PC-3 (cell line): ENCODE data around the gene FSTL1. TPM values are rescaled to one million over a fixed set of nuclear protein-coding genes. Genes with fewer than 3 reads are reported as not detected.

Experiments used
- ATAC-seq: fragments of 200-7000 bp; cut with Tn5 transposase; 2 replicates; pipeline ENCODE4 v1.9.1; 2020; ENCODE audit warnings: mild to moderate bottlenecking, moderate library complexity
- BruUV-seq: library from RNA; stranded (reverse); fragments of 400-500 nt; replicated peaks from 2 replicates; lab custom pipeline; 2021; lab: Mats Ljungman, UMichigan
- CTCF ChIA-PET: fragments of 300-600 bp; sonication (Branson Sonifier 250); formaldehyde crosslinking; loops from one replicate; lab custom pipeline; 2022; ENCODE audit warnings: antibody characterized with exemption; lab: Charles Lee
- POLR2A ChIA-PET: fragments of 300-600 bp; sonication (Branson Sonifier 250); formaldehyde crosslinking; loops from one replicate; lab custom pipeline; 2022; ENCODE audit warnings: antibody characterized with exemption; ENCODE audit not compliant: unreplicated experiment; lab: Charles Lee
- DNase-seq: peaks from one replicate; pipeline ENCODE4 v3.0.0-alpha.2; 2015
- H2AFZ ChIP-seq: fragments of 300-600 bp; sonication (generic); 2 replicates; pipeline ENCODE4 v1.6.0; 2016; ENCODE audit warnings: antibody characterized with exemption, low read length
- H3F3A ChIP-seq: fragments of 300-600 bp; sonication (generic); one replicate; pipeline ENCODE4 v1.6.0; 2017; ENCODE audit warnings: antibody characterized with exemption, low read length, control low read depth, mild to moderate bottlenecking; ENCODE audit not compliant: unreplicated experiment
- H3K27ac ChIP-seq: fragments of 300-600 bp; sonication (generic); 2 replicates; pipeline ENCODE4 v1.5.1; 2016; ENCODE audit warnings: mild to moderate bottlenecking, low read length
- H3K27me3 ChIP-seq: fragments of 300-600 bp; sonication (generic); 2 replicates; pipeline ENCODE4 v1.6.1; 2016; ENCODE audit warnings: low read length, mixed read lengths
- H3K36me3 ChIP-seq: fragments of 300-600 bp; sonication (generic); 2 replicates; pipeline ENCODE4 v1.6.1; 2016; ENCODE audit warnings: low read depth, mixed run types, low read length, mixed read lengths
- H3K4me1 ChIP-seq: fragments of 300-600 bp; sonication (generic); 2 replicates; pipeline ENCODE4 v1.5.1; 2016; ENCODE audit warnings: low read length; ENCODE audit not compliant: insufficient read depth
- H3K4me2 ChIP-seq: fragments of 300-600 bp; sonication (generic); 2 replicates; pipeline ENCODE4 v1.6.0; 2016; ENCODE audit warnings: low read length
- H3K4me3 ChIP-seq: fragments of 300-600 bp; sonication (generic); 2 replicates; pipeline ENCODE4 v1.5.1; 2016; ENCODE audit warnings: mild to moderate bottlenecking, low read length, mixed read lengths
- H3K79me2 ChIP-seq: fragments of 300-600 bp; sonication (generic); 2 replicates; pipeline ENCODE4 v1.6.1; 2017; ENCODE audit warnings: low read length, mixed read lengths
- H3K9ac ChIP-seq: fragments of 300-600 bp; sonication (generic); 2 replicates; pipeline ENCODE4 v1.6.0; 2016; ENCODE audit warnings: mild to moderate bottlenecking, low read length
- H3K9me2 ChIP-seq: fragments of 300-600 bp; sonication (generic); replicated peaks from 2 replicates; pipeline ENCODE4 v1.6.1; 2016; ENCODE audit warnings: mixed run types, low read length, mixed read lengths
- H3K9me3 ChIP-seq: fragments of 300-600 bp; sonication (generic); 2 replicates; pipeline ENCODE4 v1.6.1; 2016; ENCODE audit warnings: low read length, mixed read lengths
- H4K20me1 ChIP-seq: fragments of 300-600 bp; sonication (generic); 2 replicates; pipeline ENCODE4 v1.6.1; 2016; ENCODE audit warnings: low read length, mixed read lengths
- EZH2 ChIP-seq: fragments of 300-600 bp; sonication (generic); IDR thresholded peaks from one replicate; pipeline ENCODE4 v1.6.1; 2017; ENCODE audit warnings: antibody characterized with exemption, mild to moderate bottlenecking, low read length; ENCODE audit not compliant: unreplicated experiment
- EZH2phosphoT487 ChIP-seq: fragments of 300-600 bp; sonication (generic); IDR thresholded peaks from 2 replicates; pipeline ENCODE4 v1.6.1; 2018; ENCODE audit warnings: mild to moderate bottlenecking, antibody characterized with exemption, low read length, borderline replicate concordance
- intact Hi-C: fragments of 100-400 bp; cut with micrococcal nuclease; formaldehyde crosslinking; loops from 2 replicates; pipeline ENCODE4 v1.9.0; 2023
- total RNA-seq: library from RNA; depleted of rRNA; stranded (reverse); fragments of >200 nt; gene quantifications from 2 replicates; pipeline ENCODE4 v1.2.3, GENCODE V29; 2014
- TF ChIP-seq, protein P1 (sequence below): fragments of 300-600 bp; sonication (generic); conservative IDR thresholded peaks from 2 replicates; pipeline ENCODE4 v1.5.1; 2017; ENCODE audit warnings: antibody characterized with exemption, low read depth, mild to moderate bottlenecking, low read length

Gene FSTL1
- total RNA-seq, 1 experiment from 2014 or later = 178 TPM

DNA sequence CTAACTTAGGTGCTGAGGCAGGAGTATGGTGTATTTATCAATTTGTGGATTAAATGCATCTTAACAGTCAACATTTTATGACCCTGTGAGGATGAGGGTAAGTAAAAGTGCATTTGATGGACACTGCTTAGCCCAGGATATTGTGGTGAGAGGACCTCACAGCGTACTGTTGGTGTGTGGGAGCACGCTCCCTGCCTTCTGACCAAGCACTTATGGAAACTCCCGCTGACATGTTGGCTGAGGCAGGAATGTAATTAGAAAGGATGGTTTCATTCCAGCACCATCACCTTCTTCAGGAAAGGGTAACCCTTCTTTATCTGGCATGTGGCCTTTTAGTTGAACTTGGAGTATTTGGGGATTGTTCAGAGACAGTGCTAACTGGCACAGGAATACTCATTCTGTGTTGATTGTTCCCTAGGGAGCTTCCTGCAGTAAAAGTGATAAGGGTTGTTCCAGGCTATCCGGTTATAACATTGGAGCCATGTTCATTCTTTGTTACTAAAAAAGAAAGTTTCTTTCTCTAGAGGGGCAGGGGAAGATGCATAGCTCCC is 11.7 kb upstream of the FSTL1 start:
- Histone ChIP-seq H3K9ac (no peak overlapping the region), H3K27me3 (no peaks in the 10 kb centered on the region), H2AFZ (no peak overlapping the region), H3K79me2 (no peaks in the 10 kb centered on the region), H3K4me2 (no peak overlapping the region), H3K4me3 (no peak overlapping the region), H3K27ac (no peak overlapping the region), H3F3A (no peaks in the 10 kb centered on the region), H4K20me1 (no peaks in the 10 kb centered on the region), H3K9me3 (no peaks in the 10 kb centered on the region), H3K4me1 (peaks cover 9% of the 10 kb centered on the region), H3K9me2 (no peaks in the 10 kb centered on the region), H3K36me3 (no peaks in the 10 kb centered on the region)
- BruUV-seq = no TSS peak
- no peak for DNase-seq
- TF ChIP-seq EZH2 (no peak), EZH2phosphoT487 (no peak)
- ChIA-PET CTCF (no interaction called here), POLR2A (no interaction called here)
- intact Hi-C loops = no loop called here
- no peak for ATAC-seq

DNA sequence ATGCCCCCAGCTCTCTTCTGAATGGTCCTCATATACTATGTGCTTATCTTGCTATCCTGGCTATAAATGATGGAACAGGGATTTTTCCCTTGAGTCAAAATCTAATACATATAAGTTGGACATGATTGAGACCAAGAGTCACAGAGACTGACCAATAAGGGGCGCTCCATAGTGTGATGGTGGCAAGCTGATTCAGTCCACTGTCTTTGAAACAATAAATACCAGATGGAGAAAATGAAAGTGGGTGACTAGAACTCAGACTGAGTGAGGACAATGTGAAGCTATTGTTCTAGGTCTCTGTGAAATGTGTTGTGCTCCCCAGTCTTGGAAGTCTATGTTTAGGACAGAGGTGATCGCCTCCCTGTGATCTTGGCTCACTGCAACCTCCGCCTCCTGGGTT is 10.6 kb upstream of the FSTL1 start:
- Histone ChIP-seq H3K9ac (no peak overlapping the region), H3K9me3 (no peaks in the 10 kb centered on the region), H3K4me3 (no peak overlapping the region), H3K27ac (no peak overlapping the region), H3K4me2 (no peak overlapping the region), H4K20me1 (no peaks in the 10 kb centered on the region), H3K27me3 (no peaks in the 10 kb centered on the region), H3K79me2 (no peaks in the 10 kb centered on the region), H3F3A (no peaks in the 10 kb centered on the region), H2AFZ (no peak overlapping the region), H3K9me2 (no peaks in the 10 kb centered on the region), H3K36me3 (no peaks in the 10 kb centered on the region), H3K4me1 (peaks cover 9% of the 10 kb centered on the region)
- ChIA-PET CTCF (interaction anchor here (0.5 kb wide), 1 partner anchor 25 kb away, joined by 3 read pairs; no protein-coding TSS in a partner anchor), POLR2A (no interaction called here)
- DNase-seq = no peak
- BruUV-seq = no TSS peak
- ATAC-seq = no peak
- intact Hi-C loops = no loop called here
- no peak for TF ChIP-seq EZH2phosphoT487

- no TSS peak for BruUV-seq
- CTCF ChIA-PET = interaction anchor here (0.5 kb wide), 1 partner anchor 24 kb away, joined by 3 read pairs; no protein-coding TSS in a partner anchor
Measured at GRCh38 chr3:120460862-120461261, 10.1 kb upstream of the FSTL1 start.

More at GRCh38 chr3:120460862-120461261, 10.1 kb upstream of the FSTL1 start:
- TF ChIP-seq EZH2 (no peak), EZH2phosphoT487 (no peak)
- TF ChIP-seq, protein P1, sequence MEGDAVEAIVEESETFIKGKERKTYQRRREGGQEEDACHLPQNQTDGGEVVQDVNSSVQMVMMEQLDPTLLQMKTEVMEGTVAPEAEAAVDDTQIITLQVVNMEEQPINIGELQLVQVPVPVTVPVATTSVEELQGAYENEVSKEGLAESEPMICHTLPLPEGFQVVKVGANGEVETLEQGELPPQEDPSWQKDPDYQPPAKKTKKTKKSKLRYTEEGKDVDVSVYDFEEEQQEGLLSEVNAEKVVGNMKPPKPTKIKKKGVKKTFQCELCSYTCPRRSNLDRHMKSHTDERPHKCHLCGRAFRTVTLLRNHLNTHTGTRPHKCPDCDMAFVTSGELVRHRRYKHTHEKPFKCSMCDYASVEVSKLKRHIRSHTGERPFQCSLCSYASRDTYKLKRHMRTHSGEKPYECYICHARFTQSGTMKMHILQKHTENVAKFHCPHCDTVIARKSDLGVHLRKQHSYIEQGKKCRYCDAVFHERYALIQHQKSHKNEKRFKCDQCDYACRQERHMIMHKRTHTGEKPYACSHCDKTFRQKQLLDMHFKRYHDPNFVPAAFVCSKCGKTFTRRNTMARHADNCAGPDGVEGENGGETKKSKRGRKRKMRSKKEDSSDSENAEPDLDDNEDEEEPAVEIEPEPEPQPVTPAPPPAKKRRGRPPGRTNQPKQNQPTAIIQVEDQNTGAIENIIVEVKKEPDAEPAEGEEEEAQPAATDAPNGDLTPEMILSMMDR = no peak
- Histone ChIP-seq H3K27me3 (no peaks in the 10 kb centered on the region), H3F3A (no peaks in the 10 kb centered on the region), H3K9ac (no peak overlapping the region), H4K20me1 (no peaks in the 10 kb centered on the region), H2AFZ (no peak overlapping the region), H3K9me3 (no peaks in the 10 kb centered on the region), H3K4me1 (peaks cover 9% of the 10 kb centered on the region), H3K79me2 (no peaks in the 10 kb centered on the region), H3K36me3 (no peaks in the 10 kb centered on the region), H3K9me2 (no peaks in the 10 kb centered on the region), H3K4me3 (no peak overlapping the region), H3K4me2 (no peak overlapping the region), H3K27ac (no peak overlapping the region)
- ATAC-seq = no peak
- DNase-seq = no peak
- POLR2A ChIA-PET = no interaction called here
- intact Hi-C loops = no loop called here
